NOMO-1 treated with DMSO at 0.1 percent for 48 hours (cell line): ENCODE data around the gene CBFA2T2.

Experiments used
- DNase-seq: peaks from one replicate; lab custom pipeline; 2025; ENCODE audit not compliant: unreplicated experiment; lab: John Stamatoyannopoulos, UW

CBFA2T2 gene

DNA sequence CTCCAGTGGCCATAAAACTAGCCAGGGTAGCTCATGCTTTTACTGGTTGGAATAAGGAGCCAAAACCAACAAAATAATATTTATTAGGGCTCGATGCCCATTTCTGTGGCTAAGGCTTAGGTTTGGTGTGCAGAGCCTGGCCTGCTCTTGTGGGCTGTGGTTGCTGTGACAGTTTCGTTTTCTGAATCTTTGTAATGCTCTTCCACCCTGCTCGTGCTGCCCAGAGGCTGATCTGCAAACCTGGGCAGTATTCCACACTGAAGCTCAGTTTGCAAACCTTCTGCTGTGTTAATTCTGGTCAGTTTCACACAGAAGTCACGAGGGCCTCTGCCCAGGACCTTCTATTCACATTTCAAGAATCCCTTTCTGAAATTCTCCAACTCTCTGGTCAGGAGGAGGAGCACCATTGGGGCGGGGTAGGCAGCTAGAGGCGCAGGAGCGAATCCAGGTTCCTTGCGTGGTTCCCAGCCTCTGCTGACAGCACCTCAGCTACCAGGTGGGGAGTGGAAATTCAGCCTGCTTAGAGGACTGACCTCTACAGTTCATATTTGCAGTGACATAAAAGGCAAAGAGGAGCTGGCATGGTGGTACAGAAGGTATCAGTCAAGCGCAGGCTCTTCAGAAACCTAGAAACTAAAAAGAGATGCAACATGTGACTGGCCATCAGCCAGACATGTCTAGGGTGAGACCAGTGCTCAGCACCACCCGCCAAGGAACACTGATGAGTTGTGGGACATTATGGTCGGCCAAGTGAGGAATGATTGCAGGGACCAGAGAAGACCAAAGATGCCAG lies 157.9 kb downstream of the CBFA2T2 start:
- no peak for DNase-seq

DNA sequence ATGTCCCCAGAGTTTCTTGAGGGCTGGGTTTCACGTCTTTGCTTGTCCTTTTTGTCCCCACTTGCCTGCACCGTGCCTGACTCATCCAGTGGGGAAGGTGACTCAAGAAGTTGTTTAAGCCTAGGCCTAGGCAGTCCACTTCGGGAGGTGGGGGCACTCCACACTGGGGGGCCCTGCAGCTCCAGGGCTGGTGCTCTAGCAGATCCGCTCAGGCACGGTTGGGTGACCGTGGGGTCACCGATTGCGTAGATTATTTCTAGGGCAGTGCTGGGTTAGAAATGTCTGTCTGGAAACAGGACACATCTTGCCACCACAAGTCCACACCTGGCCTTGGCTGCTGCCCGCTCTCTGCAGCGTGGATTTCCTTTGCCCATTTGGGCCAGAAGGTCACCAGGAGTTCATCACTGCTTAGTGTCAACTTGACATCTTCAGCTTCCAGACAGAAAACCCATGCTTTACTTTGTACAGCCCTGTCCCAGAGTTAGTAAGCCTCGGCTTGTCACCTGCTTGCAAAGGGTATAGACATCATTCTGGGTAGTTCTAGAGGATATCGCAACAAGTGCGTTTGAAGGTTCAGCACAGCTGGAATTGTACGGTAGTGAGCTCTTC lies 158.6 kb downstream of the CBFA2T2 start:
- no peak for DNase-seq

DNA sequence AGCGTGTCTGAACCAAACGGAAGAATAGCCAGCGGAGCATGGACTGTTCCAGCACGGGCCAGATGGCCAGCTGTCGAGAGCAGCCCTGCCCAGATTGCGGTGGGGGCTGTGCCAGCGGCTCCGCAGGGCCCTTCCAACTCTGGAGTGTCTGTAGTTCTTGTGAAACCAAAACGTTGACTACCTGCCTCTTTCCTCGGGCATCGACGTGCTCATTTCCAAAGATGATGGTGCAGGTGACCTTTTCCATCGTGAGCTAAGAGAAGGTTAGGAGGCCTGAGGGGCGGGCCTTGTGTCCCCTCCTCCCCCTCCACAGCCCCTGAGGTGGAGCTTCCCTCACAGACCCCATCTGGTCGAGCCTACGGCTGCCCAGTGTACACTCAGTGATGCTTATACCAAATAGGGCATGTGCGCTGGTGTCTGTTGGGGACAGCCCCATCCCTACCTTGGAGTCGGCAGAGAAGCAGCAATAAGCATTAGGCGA lies 159.3 kb downstream of the CBFA2T2 start:
- no peak for DNase-seq

DNA sequence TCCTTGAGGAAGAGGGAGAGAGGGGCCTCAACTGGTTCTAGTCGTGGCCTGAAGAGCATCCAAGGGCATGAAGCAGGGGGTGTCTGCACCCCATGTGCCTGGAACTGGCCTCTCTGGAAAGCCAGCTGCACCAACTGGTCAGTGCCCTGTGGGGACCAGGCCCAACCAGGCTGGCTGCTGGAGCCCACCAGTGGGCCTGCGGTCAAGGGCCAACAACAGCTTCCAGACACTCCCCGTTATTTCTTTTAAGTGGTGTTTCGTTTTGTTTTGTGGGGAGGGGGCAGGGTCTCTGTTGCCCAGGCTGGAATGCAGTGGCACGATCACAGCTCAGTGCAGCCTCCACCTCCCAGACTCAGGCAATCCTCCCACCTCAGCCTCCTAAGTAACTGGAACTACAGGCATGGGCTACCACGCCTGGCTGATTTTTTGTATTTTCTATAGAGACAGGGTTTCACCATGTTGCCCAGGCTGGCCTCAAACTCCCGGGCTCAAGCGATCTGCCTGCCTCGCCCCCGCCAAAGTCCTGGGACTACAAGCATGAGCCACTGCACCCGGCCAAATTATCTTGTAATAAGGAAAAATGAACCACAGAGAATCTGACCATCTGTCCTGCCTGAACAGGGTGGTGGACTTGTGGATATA lies 160.3 kb downstream of the CBFA2T2 start:
- no peak for DNase-seq

DNA sequence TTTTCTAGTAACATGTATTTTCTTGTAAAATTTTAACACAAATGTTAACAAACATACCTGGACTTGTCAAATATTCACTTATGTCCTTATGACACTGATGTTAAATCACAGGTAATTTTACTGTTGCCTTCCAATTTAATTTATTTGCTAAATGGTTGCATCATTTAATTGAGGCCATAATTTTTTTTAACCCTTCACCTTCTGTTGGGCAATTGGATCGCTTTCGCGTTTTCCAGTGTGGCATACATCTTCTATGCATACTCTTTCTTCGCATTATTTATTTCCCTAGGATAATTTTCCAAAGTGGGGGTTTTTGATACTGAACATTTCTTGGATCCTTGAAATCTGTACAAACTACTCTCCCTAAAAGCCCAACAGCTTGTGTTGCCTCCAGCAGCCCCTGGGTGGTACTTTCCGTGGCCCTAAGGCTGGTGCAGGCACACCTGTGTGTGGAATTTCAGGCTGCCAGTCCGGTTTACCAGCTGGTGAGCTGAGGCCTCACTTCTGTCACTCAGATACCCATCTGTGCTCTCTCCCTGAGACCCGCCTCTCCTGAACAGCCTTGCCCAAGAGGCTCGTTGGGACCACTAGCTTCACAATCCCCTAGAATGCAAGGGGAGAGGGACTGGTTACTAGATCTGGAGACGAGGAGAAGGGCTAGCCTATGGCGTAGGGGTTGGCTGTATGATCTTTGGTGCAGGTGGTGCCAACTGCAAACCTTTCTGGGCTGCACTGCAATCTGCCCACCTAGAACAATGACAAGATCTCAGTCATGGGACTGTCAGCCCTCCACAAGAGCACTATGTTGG lies 161.1 kb downstream of the CBFA2T2 start:
- DNase-seq: no peak

DNA sequence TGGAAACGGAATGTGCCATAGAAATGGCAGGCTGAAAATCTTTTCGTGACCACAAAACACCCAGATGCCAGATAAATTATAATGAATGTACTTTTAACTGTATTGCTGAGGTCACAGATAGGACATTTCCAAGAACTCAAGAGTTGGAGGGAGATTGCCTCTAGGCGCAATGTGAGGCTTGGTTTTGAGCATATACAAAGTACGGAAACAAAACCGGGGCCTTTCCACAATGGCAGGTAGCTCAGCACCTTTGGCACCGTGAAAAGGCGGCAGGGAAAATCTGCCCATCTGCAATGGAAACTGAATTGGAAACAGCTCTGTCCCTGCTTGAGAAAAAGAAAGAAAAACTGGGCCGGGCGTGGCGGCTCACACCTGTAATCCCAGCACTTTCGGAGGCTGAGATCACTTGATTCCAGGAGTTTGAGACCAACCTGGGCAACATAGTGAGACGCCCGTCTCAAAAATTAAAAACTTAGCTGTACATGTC lies 161.7 kb downstream of the CBFA2T2 start:
- DNase-seq: no peak

DNA sequence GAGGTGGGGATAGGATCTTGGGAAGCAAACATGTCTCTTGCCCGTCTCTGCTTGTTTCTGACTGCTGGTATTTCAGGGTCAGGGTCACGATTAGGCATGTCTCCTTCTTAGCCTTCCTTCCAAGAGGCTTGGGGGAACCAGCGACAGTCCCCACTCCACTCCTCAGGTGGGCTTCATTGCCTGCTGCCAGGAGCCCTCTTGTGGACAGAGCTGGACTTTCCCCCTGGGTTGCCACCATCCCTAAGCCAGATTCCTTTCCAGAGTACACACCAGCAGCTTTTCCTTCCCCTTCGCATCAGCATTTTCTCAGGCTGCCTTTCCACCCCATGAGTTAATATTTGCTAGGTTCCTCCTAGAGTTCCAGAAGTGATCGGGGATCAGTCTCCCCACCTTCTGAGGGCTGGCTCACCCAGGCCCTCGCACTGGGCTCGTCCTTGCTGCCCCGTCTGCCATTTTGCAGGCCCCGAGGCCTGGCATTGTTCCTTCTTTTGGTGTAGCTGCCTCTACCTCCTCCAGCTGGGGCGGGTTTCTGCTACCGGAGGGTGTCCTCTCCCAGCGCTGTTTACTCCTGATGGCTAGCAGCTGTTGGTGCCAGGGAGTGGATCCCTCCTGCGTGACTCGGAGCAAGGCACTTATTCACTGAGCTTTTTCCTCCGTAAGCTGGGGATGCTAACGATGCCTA lies 163.5 kb downstream of the CBFA2T2 start:
- DNase-seq: peak; percentile 24

DNA sequence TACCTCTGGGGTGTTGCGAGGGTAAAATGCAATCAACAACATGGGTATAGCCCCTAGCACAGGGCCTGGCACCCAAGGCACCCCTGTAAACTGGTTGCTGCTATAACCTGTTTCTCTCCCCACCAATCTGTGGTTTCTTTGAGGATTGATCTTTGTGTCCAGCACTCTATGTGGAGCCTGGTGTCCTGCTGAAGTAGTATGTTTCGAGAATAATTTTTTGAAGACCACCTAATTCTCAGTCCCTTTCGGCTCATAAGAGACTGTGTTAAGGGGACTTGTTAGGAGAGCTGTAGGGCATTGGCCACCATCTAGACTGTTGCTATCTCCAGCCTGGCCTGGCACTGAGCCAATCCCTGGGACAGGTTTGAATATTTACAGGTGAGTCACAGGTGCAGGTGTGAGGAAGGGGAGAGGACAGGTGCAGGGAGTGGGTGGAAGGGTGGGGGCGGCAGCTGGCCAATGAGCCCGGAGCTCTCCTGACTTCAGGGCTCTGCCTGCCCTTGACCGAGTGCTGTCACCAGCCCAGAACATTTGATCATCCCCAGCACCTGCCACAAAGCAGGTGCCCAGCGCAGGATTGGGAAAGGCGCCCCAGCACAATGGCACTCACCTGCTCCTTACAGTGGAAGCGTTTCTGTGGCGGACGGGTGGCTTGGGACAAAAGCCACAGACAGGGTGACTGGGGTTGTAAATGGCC lies 164.2 kb downstream of the CBFA2T2 start:
- no peak for DNase-seq

DNA sequence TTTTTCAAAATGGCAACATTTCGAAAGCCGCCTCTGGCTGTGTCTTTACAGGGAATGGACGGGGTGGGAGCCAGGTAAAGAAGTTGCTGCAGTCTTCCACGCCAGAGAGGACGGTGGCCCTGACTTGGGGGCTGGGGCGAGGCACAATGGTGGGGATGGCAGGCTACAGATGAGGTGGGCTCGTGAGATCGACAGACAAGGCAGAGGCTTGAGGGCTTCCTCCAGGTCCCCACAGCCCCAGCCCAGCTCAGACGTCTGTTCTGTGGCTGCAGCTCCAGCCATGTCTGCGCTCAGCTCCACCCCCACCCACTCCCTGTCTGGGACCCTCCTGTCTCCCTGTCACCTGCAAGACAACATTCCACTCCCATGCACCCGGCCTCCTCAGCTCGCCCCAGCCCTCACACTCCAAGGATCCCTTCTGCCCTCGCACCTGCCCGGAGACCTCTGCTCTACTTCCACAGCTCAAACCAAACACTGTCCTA lies 164.8 kb downstream of the CBFA2T2 start:
- DNase-seq: no peak

DNA sequence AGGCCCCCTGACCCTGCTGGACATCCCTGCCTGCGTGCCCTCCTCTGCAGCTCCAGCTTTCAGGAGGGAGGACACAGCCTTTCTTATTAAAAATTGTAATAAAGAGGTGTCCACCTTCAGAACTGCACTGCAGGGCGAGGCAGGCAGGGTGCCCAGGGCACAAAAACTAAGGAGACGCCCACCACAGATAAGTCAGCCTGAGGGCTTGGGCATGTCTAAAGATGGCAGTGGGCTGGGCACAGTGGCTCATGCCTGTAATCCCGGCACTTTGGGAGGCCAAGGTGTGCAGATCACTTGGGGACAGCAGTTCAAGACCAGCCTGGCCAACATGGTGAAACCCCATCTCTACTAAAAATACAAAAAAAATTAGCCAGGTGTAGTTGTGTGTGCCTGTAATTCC lies 165.3 kb downstream of the CBFA2T2 start:
- no peak for DNase-seq

DNA sequence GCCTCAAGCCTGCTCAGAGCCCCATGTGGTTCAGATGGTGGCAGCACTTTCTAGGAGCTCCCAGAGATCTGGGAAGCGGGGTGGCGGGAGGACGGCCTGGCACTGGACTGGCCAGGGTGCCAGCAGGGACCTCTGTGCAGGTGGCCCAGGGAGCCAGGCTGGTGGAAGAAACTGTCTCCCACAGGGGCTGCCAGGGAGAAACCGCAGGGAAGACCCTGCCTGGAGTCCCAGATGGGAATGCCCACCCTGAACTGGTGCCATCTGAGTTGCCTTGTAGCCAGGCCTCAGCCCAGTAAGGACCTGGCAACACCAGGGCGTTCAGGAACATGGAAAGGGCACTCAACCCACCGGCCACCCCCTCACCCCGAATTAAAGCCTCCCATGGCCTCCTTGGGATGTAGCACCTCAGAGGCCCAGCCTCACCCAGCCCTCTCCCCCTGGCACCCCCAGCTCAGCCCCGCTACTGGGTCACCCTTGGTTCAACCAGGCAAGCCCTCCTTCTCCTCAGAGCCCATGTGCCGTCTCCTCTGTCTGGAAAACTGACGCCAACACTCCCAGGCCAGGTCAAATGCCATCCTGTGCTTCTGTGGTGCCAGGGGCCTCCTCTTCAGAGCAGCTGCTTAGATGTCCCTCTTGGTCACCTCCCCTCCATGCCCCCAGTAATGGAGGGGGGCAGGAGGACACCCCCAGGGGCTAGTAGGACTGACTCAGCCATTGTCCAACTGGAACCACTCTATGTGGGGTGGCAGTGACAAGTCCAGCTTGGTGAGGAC lies 166.3 kb downstream of the CBFA2T2 start:
- no peak for DNase-seq

DNA sequence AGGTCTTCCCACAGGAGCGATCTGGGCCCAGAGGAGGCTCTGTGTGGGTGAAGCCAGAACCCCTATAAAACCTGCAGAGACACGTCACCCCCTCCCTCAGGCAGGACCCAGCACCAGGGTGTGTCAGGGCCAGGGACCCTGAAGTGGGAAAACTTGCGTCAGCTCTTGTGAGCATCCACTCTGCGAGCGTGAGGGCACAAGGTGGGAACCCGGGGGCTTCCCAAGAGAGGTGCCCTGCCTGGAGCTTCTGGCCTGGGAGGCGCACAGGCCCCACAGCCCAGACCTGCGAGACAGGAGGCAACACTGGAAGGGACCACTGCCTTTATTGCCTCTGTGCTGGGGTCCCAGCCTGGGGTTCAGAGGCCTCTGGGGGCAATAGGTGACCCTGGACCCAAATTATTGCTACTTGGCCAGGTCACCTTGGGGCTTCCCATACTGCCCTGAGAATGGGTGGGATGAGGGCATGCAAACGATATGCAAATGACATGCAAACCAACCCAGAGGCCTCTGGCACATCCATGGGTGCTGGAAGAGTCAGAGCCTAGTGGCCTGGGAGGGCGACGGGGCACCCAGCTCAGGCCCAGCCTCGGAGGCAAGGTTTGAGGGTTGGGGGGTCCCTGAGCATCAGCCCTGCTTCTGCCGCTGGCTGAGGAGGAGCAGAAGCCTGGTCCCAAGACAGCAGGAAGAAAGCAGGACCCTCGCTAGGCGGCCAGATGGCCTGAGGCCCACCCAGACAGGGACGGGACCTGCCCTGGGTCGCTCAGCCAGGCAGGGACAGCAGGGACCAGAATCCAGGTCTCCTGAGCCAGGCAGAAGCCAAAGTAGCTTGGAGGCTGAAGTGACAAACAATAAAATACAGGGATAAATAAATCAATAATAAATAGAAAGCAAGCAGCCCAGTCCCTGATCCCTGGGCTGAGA lies 167.1 kb downstream of the CBFA2T2 start:
- no peak for DNase-seq

DNA sequence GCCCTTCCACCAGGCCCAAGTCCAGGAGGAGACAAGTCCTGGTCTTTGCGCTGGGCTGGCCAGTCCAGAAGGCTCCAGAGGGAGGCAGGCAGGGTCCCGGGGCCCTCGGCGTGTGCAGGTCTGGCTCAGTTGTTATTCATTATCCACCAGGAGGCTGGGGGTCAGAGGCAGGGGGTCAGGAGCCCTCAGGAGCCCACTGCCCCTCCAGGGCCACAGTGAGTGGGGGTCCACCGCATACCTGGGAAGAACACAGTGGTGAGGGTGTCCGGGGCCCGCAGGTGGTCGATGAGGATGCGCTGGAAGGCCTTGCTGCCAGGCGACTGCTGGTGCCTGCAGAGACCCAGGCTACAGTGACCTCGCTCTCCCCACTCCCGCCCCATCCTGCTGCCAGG lies 167.8 kb downstream of the CBFA2T2 start:
- DNase-seq: no peak

DNA sequence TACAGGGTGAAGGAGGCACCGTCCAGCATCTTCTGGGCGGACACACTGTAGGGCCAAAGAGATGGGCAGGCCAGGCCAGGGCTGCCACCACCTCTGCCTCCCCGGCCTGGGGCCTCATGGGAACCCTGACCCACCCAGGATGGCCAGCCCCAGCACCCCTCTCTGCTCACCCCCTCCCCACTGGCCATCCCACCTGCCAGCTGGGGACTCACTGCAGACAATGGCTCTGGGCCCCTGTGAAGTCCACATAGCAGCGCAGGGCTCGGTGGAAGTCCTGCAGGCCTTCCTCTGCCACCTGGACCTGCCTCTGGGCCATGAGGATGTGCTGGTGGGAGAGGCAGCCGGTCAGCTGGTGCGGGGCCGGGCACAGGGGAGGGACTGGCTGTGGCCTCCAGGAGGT lies 168.6 kb downstream of the CBFA2T2 start:
- no peak for DNase-seq

DNA sequence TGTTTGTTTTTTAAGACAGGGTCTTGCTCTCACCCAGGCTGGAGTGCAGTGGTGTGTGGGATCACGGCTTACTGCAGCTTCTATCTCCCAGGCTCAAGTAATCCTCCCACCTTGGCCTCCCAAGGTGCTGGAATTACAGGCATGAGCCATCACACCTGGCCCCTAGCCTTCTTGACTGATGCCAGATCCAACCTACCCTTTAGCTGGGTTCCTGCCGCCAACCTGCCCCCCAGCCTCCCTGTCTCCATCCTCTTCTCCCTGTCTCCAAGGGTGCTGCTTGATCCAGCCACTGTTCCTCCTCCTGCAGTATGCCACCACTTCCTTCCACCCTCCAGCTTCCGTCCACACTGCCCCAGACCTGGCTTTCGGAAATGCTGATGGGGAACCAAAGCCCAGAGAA lies 169.0 kb downstream of the CBFA2T2 start:
- DNase-seq: no peak

DNA sequence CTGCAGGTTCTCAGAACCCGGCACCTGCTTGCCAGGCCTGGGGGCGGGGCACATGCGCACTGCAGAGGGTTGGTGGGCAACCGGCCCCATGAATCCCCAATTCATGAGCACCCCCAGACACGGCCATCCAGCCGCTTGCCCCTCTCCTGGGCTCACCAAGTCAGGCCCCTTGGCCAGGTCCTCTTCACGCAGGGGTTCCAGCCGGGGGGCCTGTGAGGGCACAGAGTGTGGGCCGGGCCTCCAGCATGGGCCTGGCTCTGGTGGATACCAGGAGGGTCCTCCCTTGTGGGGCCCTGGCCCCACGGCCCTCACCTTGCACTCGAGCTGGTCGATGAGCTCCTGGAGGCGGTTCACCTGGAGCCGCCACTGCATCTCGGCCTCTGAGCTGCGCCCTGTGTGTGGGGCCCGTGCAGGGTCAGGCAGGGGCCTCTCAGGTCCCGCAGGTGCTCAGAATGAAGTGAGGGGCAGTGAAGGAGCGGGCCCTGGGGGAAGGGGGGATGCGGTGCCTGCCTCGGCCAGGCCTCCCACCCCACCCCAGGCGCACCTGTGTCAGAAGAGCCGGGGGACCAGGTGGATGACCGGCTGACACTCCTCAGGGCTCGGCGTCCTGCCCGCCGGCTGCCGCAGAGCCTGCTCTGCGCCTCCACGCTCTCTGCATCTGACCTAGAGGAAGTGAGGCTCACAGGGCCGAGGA lies 169.6 kb downstream of the CBFA2T2 start:
- no peak for DNase-seq

DNA sequence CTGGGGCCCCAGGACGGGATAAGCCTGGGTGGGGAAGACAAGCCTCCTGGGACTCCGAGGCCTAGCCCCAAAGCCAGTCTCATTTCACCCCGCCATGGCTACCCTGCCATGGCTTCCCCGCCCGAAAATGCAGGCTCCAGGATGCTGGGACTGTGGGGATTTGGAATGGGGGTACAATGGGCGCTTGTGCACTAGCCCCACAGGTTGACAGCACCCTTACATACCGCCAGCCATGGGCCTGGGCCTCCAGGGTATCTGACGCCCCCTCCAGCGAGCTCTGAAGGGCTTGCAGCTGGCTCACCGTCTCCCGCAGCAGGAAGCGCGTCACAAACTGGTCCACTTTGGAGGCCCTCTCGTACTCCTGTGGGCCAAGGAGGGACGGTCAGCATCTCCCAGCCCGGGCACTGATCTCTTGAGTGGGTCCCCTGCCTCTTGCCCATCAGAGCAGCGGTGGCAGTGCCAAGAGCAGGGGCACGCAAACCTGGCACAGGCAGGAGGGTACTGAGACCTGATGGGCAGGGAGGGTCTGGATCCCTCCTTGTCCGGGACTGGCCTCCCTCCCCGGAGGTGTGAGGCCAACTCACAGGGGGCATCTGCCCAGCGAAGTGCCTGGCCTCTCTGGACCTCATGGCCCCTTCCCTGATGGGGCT lies 170.3 kb downstream of the CBFA2T2 start:
- DNase-seq: no peak
